GM12865 (cell line): ENCODE measurements around the gene FBLN1.

Source experiments
- DNase-seq: peaks from one replicate; pipeline ENCODE4 v3.0.0; 2010; ENCODE audit warnings: low read depth
- H3K4me3 ChIP-seq: 2 replicates; pipeline ENCODE4 v1.5.1; 2011; ENCODE audit warnings: mild to moderate bottlenecking, low read depth, low read length, control low read depth
- TF ChIP-seq, protein P1 (sequence below): IDR thresholded peaks from 2 replicates; pipeline ENCODE4 v1.5.1; 2011; ENCODE audit warnings: low read length, control low read depth, low read depth, inconsistent platforms; ENCODE audit not compliant: insufficient read depth; ENCODE audit errors: missing control alignments

The FBLN1 gene

GRCh38 chr22:45469281-45470073 lies 33.2 kb upstream of the FBLN1 start:
- TF ChIP-seq, protein P1, sequence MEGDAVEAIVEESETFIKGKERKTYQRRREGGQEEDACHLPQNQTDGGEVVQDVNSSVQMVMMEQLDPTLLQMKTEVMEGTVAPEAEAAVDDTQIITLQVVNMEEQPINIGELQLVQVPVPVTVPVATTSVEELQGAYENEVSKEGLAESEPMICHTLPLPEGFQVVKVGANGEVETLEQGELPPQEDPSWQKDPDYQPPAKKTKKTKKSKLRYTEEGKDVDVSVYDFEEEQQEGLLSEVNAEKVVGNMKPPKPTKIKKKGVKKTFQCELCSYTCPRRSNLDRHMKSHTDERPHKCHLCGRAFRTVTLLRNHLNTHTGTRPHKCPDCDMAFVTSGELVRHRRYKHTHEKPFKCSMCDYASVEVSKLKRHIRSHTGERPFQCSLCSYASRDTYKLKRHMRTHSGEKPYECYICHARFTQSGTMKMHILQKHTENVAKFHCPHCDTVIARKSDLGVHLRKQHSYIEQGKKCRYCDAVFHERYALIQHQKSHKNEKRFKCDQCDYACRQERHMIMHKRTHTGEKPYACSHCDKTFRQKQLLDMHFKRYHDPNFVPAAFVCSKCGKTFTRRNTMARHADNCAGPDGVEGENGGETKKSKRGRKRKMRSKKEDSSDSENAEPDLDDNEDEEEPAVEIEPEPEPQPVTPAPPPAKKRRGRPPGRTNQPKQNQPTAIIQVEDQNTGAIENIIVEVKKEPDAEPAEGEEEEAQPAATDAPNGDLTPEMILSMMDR: no peak
- no peak overlapping the region for H3K4me3 ChIP-seq
- no peak for DNase-seq

DNA sequence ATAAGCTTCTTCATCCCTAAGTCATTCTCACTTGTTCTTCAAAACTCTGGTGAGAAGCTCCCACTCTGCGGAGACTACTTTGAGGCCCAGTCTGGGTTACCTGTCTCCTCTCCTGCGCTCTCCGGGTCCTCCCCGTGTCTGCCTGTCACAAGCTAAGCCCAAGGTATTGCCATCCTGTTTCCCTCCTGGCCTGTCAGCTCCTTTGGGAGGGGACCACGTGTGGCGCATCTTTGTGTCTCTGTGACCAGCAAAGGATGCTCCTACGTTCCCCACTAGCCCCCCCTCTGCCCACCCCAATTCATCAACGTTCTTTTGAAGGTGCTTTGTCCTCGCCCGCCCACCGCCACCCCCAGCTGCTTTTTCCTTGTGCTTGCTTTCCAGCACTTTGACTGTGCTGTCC lies 31.8 kb upstream of the FBLN1 start:
- H3K4me3 ChIP-seq: no peak overlapping the region
- DNase-seq: no peak
- TF ChIP-seq, protein P1: no peak

- no peak for DNase-seq
- H3K4me3 ChIP-seq: no peak overlapping the region
- TF ChIP-seq, protein P1: no peak
Observed at GRCh38 chr22:45472426-45472825, 30.3 kb upstream of the FBLN1 start.

DNA sequence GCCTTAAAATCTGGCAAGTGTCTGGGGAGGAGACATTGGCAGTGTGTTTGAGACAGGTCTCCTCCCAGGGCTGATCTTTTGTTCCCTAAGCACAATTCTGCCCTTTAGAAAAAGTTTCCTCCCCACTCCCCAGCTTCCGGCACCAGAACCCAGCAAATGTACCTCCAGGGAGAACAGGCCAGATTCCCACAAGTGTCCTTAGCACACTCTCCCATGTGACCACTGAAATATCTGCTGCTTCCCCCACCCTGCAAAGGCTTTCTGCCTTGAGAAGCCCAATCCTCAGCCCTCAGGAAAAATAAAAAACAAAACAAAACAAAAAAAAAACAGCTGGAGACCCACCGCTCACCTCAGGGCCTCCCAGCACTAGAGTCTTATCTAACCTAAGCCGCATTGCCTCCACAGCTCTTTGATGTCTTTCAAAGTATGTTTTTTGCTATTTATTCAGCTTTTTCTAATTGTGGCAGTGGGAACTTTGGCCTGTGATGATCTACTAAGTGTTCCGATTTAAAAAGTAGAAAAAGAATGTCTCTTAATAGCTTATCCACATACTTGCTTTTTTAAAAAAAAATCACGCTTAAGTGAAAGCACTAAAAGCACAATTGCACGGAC lies 29.0 kb upstream of the FBLN1 start:
- TF ChIP-seq, protein P1: no peak
- H3K4me3 ChIP-seq: no peak overlapping the region
- no peak for DNase-seq

DNA sequence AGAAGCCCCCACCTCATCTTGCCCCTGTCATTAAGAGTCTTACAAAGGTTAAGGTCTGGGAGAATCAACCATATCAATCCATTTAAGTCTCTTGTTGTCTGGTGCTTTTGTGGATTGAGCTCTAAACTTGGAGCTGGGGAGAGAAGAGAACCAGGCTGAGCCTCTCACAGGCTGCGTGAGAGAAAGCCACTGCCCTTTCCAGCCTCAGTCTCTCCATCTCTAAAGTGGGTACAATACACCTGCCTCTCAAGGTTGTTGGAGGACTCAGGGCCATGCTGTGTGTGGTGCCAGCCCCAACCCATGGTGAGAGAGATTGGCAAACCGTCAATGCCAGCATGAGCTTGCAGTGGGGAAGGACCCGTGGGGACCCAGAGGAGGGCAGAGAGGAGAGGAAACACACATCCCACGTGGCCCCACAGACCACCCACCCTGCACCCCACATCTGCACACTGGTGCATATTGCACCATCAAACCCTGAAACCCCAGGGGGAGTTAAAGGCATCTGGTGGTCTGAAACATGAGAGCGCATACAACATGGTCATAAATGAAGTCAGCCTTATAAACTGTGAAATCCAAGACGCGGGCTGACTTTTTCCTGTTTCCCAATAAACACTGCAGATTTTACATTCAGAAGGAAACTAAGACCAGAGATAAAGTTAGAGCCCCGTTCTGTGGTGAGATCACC lies 27.5 kb upstream of the FBLN1 start:
- no peak for DNase-seq
- TF ChIP-seq, protein P1: no peak
- H3K4me3 ChIP-seq: no peak overlapping the region

GRCh38 chr22:45475851-45476514 lies 26.7 kb upstream of the FBLN1 start:
- no peak overlapping the region for H3K4me3 ChIP-seq
- no peak for DNase-seq
- TF ChIP-seq, protein P1: no peak
